B cell (primary cell): ENCODE results near the gene CCND2. TPM values are rescaled to one million over a fixed set of nuclear protein-coding genes. Genes with fewer than 3 reads are reported as not detected.
A peak's percentile ranks its signal among the peaks of the same experiment; 100 is the strongest.

Source experiments
- ATAC-seq: fragments of 200-7000 bp; cut with Tn5 transposase; one replicate; pipeline ENCODE4 v1.10.0; 2021; ENCODE audit warnings: low read depth, mild to moderate bottlenecking, moderate number of reproducible peaks, moderate library complexity
- CTCF ChIA-PET: fragments of 350-600 bp; sonication (Branson Sonifier 250); formaldehyde crosslinking; loops from one replicate; lab custom pipeline; 2021; ENCODE audit warnings: antibody characterized with exemption, inconsistent platforms; lab: Charles Lee
- POLR2A ChIA-PET: fragments of 350-600 bp; sonication (Branson Sonifier 250); formaldehyde crosslinking; loops from one replicate; lab custom pipeline; 2021; ENCODE audit warnings: antibody characterized with exemption; lab: Charles Lee
- DNase-seq: peaks from one replicate; pipeline ENCODE4 v3.0.0; 2013
- H2AFZ ChIP-seq: 2 replicates; pipeline ENCODE4 v1.6.1; 2012; ENCODE audit warnings: mild to moderate bottlenecking, low read depth, low read length; ENCODE audit not compliant: insufficient read depth, poor library complexity, severe bottlenecking
- H3K27ac ChIP-seq, 2 donors: 1 replicate in 1 of 2; 2 replicates in 1 of 2; pipeline ENCODE4 v1.5.1; 2012 to 2013; ENCODE audit warnings: low read length in 2 of 2, mild to moderate bottlenecking in 2 of 2, moderate library complexity in 1 of 2
- H3K27me3 ChIP-seq, 4 experiments: fragments of 200-600 bp in 1 of 4; sonication (generic) in 1 of 4; replicated peaks in 1 of 4; 1 replicate in 2 of 4; 2 replicates in 2 of 4; pipeline versions ENCODE4 v1.6.1 to v1.7.0; 2013 to 2016; ENCODE audit warnings: low read length in 3 of 4, mild to moderate bottlenecking in 2 of 4, mixed read lengths in 1 of 4, moderate library complexity in 1 of 4; ENCODE audit not compliant: insufficient read depth in 4 of 4, control insufficient read depth in 3 of 4; ENCODE audit errors: control extremely low read depth in 1 of 4
- H3K36me3 ChIP-seq, 2 experiments: replicated peaks in 1 of 2; 1 replicate in 1 of 2; 2 replicates in 1 of 2; pipeline versions ENCODE4 v1.6.1 to v1.7.1; 2013; ENCODE audit warnings: low read length in 1 of 2; ENCODE audit not compliant: insufficient read depth in 2 of 2, control insufficient read depth in 1 of 2; ENCODE audit errors: control extremely low read depth in 1 of 2, extremely low read depth in 1 of 2
- H3K4me1 ChIP-seq, 2 donors: fragments of 200-600 bp in 1 of 2; sonication (generic) in 1 of 2; 1 replicate in 1 of 2; 2 replicates in 1 of 2; pipeline versions ENCODE4 v1.5.1 to v1.6.1; 2013 to 2017; ENCODE audit warnings: low read length in 2 of 2; ENCODE audit not compliant: control insufficient read depth in 2 of 2, insufficient read depth in 2 of 2
- H3K4me2 ChIP-seq: replicated peaks from 2 replicates; pipeline ENCODE3; 2012; ENCODE audit warnings: mild to moderate bottlenecking, low read depth, low read length; ENCODE audit not compliant: poor library complexity, severe bottlenecking
- H3K4me3 ChIP-seq, 5 experiments: fragments of 200-600 bp in 1 of 5; sonication (generic) in 1 of 5; 1 replicate in 3 of 5; 2 replicates in 2 of 5; pipeline versions ENCODE4 v1.5.1 to v1.7.0; 2011 to 2016; ENCODE audit warnings: low read length in 4 of 5, mild to moderate bottlenecking in 4 of 5, low read depth in 2 of 5, control low read depth in 1 of 5, moderate library complexity in 1 of 5; ENCODE audit not compliant: insufficient read depth in 1 of 5; ENCODE audit errors: control extremely low read depth in 1 of 5, extremely low read depth in 1 of 5
- H3K79me2 ChIP-seq: fragments of 200-600 bp; sonication (generic); one replicate; pipeline ENCODE4 v1.6.0; 2016; ENCODE audit warnings: low read length; ENCODE audit not compliant: control insufficient read depth, insufficient read depth
- H3K9ac ChIP-seq: fragments of 200-600 bp; sonication (generic); 2 replicates; pipeline ENCODE4 v1.6.1; 2017; ENCODE audit warnings: mild to moderate bottlenecking, low read length, moderate library complexity
- H3K9me3 ChIP-seq, 3 donors: one replicate each; pipeline versions ENCODE4 v1.6.1 to v1.7.1; 2013; ENCODE audit warnings: low read length in 2 of 3; ENCODE audit not compliant: control insufficient read depth in 2 of 3, insufficient read depth in 1 of 3; ENCODE audit errors: control extremely low read depth in 1 of 3
- H4K20me1 ChIP-seq: 2 replicates; pipeline ENCODE4 v1.6.0; 2012; ENCODE audit warnings: mild to moderate bottlenecking, low read length; ENCODE audit not compliant: insufficient read depth, control insufficient read depth, poor library complexity, severe bottlenecking
- H3K27ac Mint-ChIP-seq: one replicate; pipeline ENCODE4 v1.8.0; 2021; ENCODE audit warnings: mixed read lengths
- H3K27me3 Mint-ChIP-seq: one replicate; pipeline ENCODE4 v1.8.0; 2021; ENCODE audit warnings: mixed read lengths
- H3K4me1 Mint-ChIP-seq: one replicate; pipeline ENCODE4 v1.8.0; 2021; ENCODE audit warnings: mixed read lengths
- H3K4me3 Mint-ChIP-seq: one replicate; pipeline ENCODE4 v1.8.0; 2021; ENCODE audit warnings: mixed read lengths
- H3K9me3 Mint-ChIP-seq: one replicate; pipeline ENCODE4 v1.8.0; 2022; ENCODE audit warnings: mixed read lengths; ENCODE audit not compliant: insufficient read depth
- CTCF ChIP-seq: fragments of 200-600 bp; IDR thresholded peaks from one replicate; pipeline ENCODE4 v1.8.0; 2022; ENCODE audit warnings: antibody characterized with exemption, mild to moderate bottlenecking
- EZH2 ChIP-seq: IDR thresholded peaks from 2 replicates; pipeline ENCODE4 v1.6.1; 2012; ENCODE audit warnings: borderline replicate concordance, low read depth, mild to moderate bottlenecking, moderate library complexity, low read length; ENCODE audit not compliant: insufficient read depth, poor library complexity, severe bottlenecking
- WGBS: methylation state at CpG from one replicate; pipeline ENCODE4 v1.1.5; 2013; ENCODE audit warnings: missing lambda C conversion rate; ENCODE audit not compliant: insufficient coverage; 5-methylcytosine and 5-hydroxymethylcytosine counted together
- intact Hi-C: fragments of 100-400 bp; cut with micrococcal nuclease; formaldehyde crosslinking; loops from one replicate; pipeline ENCODE4 v1.10.0; 2022
- polyA plus RNA-seq: library from polyadenylated mRNA; depleted of rRNA; stranded (reverse); fragments of >200 nt; gene quantifications from 2 replicates; pipeline ENCODE4 v1.2.3, GENCODE V29; 2012
- total RNA-seq, 2 donors: library from RNA; stranded (reverse); fragments of 120-200 nt in 1 of 2; gene quantifications; 1 replicate in 1 of 2; 2 replicates in 1 of 2; pipeline versions ENCODE4 v1.2.3 to v1.2.4, GENCODE V29; 2013 to 2022

The CCND2 gene
- total and polyA plus RNA-seq, 2 donors (not counting 1 experiment from before 2014, with no cell fraction given) = 9.2 to 20.6 TPM

- Mint-ChIP-seq H3K9me3 (no peaks in the 10 kb centered on the region), H3K4me1 (peaks cover 35% of the 10 kb centered on the region), H3K27ac (peak overlapping the region; percentile 59), H3K27me3 (no peaks in the 10 kb centered on the region), H3K4me3 (peak overlapping the region; percentile 99)
- no peaks in the 10 kb centered on the region for H3K27me3 ChIP-seq
- H3K36me3 ChIP-seq = peaks cover 2 to 39% of the 10 kb centered on the region in 2 experiments
- intact Hi-C loops = loop anchor here (10.0 kb wide), 1 partner anchor 971 kb away; no protein-coding TSS in a partner anchor
- H3K4me2 ChIP-seq = peak overlapping the region; percentile 79
- H3K4me1 ChIP-seq = peaks cover 18 to 41% of the 10 kb centered on the region in 2 donors
- H3K79me2 ChIP-seq = peaks cover 58% of the 10 kb centered on the region
- ChIA-PET CTCF (interaction anchor here (0.7 to 12.6 kb wide), 44 partner anchors 7 to 976 kb away, joined by 3 to 396 read pairs (median 9); partner anchors contain the start of gene PARP11), POLR2A (interaction anchor here (0.8 kb wide), 1 partner anchor 168 kb away, joined by 5 read pairs; no protein-coding TSS in a partner anchor)
- peak overlapping the region in 3 of 5 experiments; percentile 77 to 90 (median 89) for H3K4me3 ChIP-seq
- no peaks in the 10 kb centered on the region for H3K9me3 ChIP-seq
- H2AFZ ChIP-seq = no peak overlapping the region
- 67% methylated on average over 12 of the region's 14 CpGs for WGBS
- H4K20me1 ChIP-seq = peaks cover 26% of the 10 kb centered on the region
- H3K27ac ChIP-seq = no peak overlapping the region
- no peak for ATAC-seq
- TF ChIP-seq EZH2 = no peak
- no peak for TF ChIP-seq CTCF
- peak overlapping the region; percentile 91 for H3K9ac ChIP-seq
- DNase-seq = peak; percentile 37
Measured at GRCh38 chr12:4275870-4276301, 2.3 kb downstream of the CCND2 start.
